ELF-1 (cell line): Measurements from ENCODE around the gene IGFBP4.

Source experiments
- DNase-seq: peaks from one replicate; pipeline ENCODE4 v3.0.0-alpha.2; 2016; ENCODE audit warnings: low read depth, low spot score

IGFBP4 gene

GRCh38 chr17:40431231-40431602 lies 12.0 kb upstream of the IGFBP4 start:
- no peak for DNase-seq

GRCh38 chr17:40432864-40433528 lies 10.3 kb upstream of the IGFBP4 start:
- no peak for DNase-seq

GRCh38 chr17:40433551-40434415 lies 9.5 kb upstream of the IGFBP4 start:
- DNase-seq = peak; percentile 74

- DNase-seq = no peak
Observed at GRCh38 chr17:40436636-40437035, 6.6 kb upstream of the IGFBP4 start.

- no peak for DNase-seq
Observed at GRCh38 chr17:40437095-40437732, 6.0 kb upstream of the IGFBP4 start.

- no peak for DNase-seq
Observed at GRCh38 chr17:40440166-40440565, 3.1 kb upstream of the IGFBP4 start.

- peak; percentile 74 for DNase-seq
Observed at GRCh38 chr17:40442392-40443195, 656 bp upstream of the IGFBP4 start.

- DNase-seq = no peak
Observed at GRCh38 chr17:40443988-40444899, 994 bp downstream of the IGFBP4 start.

GRCh38 chr17:40445751-40446468 lies 2.7 kb downstream of the IGFBP4 start:
- no peak for DNase-seq

GRCh38 chr17:40447148-40447644 lies 3.9 kb downstream of the IGFBP4 start:
- no peak for DNase-seq

- no peak for DNase-seq
Observed at GRCh38 chr17:40447806-40448205, 4.6 kb downstream of the IGFBP4 start.

GRCh38 chr17:40448213-40448638 lies 5.0 kb downstream of the IGFBP4 start:
- no peak for DNase-seq

GRCh38 chr17:40448639-40449261 lies 5.5 kb downstream of the IGFBP4 start:
- no peak for DNase-seq

- peak; percentile 60 for DNase-seq
Observed at GRCh38 chr17:40450175-40450574, 6.9 kb downstream of the IGFBP4 start.

- no peak for DNase-seq
Observed at GRCh38 chr17:40451420-40451819, 8.2 kb downstream of the IGFBP4 start.

- DNase-seq = no peak
Observed at GRCh38 chr17:40452216-40452787, 9.1 kb downstream of the IGFBP4 start.

GRCh38 chr17:40452921-40453378 lies 9.7 kb downstream of the IGFBP4 start:
- DNase-seq = no peak

GRCh38 chr17:40453881-40454612 lies 10.8 kb downstream of the IGFBP4 start:
- DNase-seq = peak; percentile 60
